Psoas muscle (tissue), 8 donors: ENCODE results near the gene TULP4. TPM values are rescaled to one million over a fixed set of nuclear protein-coding genes. Genes with fewer than 3 reads are reported as not detected.

ENCODE experiments used
- ATAC-seq, 4 donors: fragments of 200-7000 bp; cut with Tn5 transposase; one replicate each; pipeline ENCODE4 v1.9.1; 2020; ENCODE audit warnings: moderate library complexity in 3 of 4, mild to moderate bottlenecking in 2 of 4
- DNase-seq, 2 donors: peaks; one replicate each; pipeline ENCODE4 v3.0.0-alpha.2; 2020
- H3K27ac ChIP-seq: fragments of 200-600 bp; one replicate; pipeline ENCODE4 v1.8.0; 2022
- H3K27me3 ChIP-seq, 3 donors: fragments of 200-600 bp in 1 of 3; one replicate each; pipeline versions ENCODE4 v1.6.1 to v1.8.0; 2013 to 2022; ENCODE audit warnings: low read length in 2 of 3, mild to moderate bottlenecking in 2 of 3, moderate library complexity in 1 of 3; ENCODE audit not compliant: insufficient read depth in 3 of 3
- H3K36me3 ChIP-seq, 2 donors: fragments of 200-600 bp in 1 of 2; one replicate each; pipeline versions ENCODE4 v1.6.1 to v1.8.0; 2013 to 2022; ENCODE audit warnings: low read depth in 1 of 2, mild to moderate bottlenecking in 1 of 2, moderate library complexity in 1 of 2; ENCODE audit not compliant: insufficient read depth in 1 of 2
- H3K4me1 ChIP-seq: fragments of 200-600 bp; one replicate; pipeline ENCODE4 v1.8.0; 2022
- H3K4me3 ChIP-seq: fragments of 200-600 bp; one replicate; pipeline ENCODE4 v1.8.0; 2022; ENCODE audit warnings: mild to moderate bottlenecking
- H3K9me3 ChIP-seq: fragments of 200-600 bp; one replicate; pipeline ENCODE4 v1.8.0; 2022
- WGBS, 3 donors: extraction: QIAGEN DNeasy Blood & Tissue Kit; methylation state at CpG; one replicate each; pipeline versions ENCODE4 v1.1.6 to v1.1.7; 2013; 5-methylcytosine and 5-hydroxymethylcytosine counted together
- intact Hi-C, 2 donors: fragments of 100-400 bp; cut with DNase I; formaldehyde crosslinking; loops; one replicate each; pipeline versions ENCODE4 v1.11.0 to v1.14.2; 2022
- polyA plus RNA-seq, 3 donors: library from polyadenylated mRNA; stranded (reverse); fragments of 200-250 nt; gene quantifications; one replicate each; pipeline ENCODE4 v1.2.3, GENCODE V29; 2013
- total RNA-seq, 4 donors: library from RNA; stranded (reverse); fragmentation: NEBNext Ultra II Directional in 2 of 4; extraction: Animal tissue kit (Norgen Biotek cat#: 25700) in 2 of 4; gene quantifications; one replicate each; pipeline versions ENCODE4 v1.2.1 to v1.2.4, GENCODE V29; 2021 to 2023
- TF ChIP-seq, protein P1 (sequence below): fragments of 200-600 bp; IDR thresholded peaks from one replicate; pipeline ENCODE4 v1.8.0; 2022; ENCODE audit warnings: antibody characterized with exemption
- donor health status: healthy with polysubstance abuse.
- donor health status: DM: no; HTN: no; CAD: no; lungs with moderate emphysema.
- donor health status: Bipolar disorder and iron deficiency.
- donor health status: healthy.
- donor health status: DM: yes; HTN: yes; CAD: no.
- donor health status: DM: no; HTN: no; CAD: no.
- donor health status: DM: no; HTN: no; CAD: no.
- donor health status: DM: yes; HTN: yes; CAD: no.

TULP4 gene
- total and polyA plus RNA-seq, 7 donors, result 2.2 to 103 (median 63.2) TPM

DNA sequence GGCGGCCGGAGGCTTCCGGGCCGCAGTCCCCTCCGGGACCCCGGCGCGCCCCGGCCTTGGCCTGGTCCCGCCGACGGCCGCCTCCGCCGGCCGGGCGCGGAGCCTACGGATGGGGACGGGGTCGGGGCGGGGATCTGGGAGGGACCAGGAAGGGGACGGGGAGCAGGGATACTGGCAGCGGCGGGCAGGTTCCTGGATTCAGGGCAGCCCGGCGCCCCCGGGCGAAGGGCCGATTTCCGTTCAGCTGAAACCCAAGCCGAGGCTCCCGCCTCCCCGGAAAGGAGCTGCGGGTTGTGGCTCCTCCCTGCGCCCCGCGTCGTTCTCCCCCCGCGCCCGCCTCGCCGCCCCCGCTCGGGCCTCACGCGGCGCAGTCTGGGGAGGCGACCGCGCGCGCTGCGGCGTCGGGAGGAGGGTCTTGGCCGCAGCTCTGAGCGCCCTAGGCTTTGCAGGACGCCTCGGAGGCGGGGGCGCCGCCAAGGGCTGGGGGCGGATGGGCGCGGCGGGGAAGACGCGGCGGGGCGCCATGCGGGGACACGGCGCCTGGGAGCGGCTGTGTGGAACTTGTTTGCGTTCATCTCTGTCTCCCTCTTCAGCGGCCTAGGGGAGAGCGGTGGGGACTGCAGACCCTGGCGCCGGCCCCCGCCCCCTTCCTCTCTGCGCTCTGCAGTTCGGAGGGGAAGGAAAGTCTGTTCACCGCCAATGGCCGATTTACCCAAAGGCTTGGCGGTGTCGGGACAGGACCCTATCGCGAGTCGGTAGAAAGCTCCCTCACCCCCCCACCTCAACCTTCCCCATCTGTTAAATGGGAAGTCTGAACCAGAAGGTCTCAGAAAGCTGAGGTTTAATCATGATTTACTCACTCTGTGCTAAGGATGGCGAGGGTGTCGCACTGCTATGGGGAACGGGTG is 224.9 kb downstream of the TULP4 start:
- Histone ChIP-seq H3K27me3 (peaks cover 3 to 56% (median 13%) of the 10 kb centered on the region in 3 donors), H3K27ac (no peak overlapping the region), H3K4me1 (no peaks in the 10 kb centered on the region), H3K36me3 (no peaks in the 10 kb centered on the region), H3K4me3 (peak overlapping the region; percentile 63), H3K9me3 (no peaks in the 10 kb centered on the region)
- 3 to 5% (median 4%) methylated on average over 36 to 93 of the region's 94 CpGs for WGBS, 3 donors
- ATAC-seq, result peak in 2 of 4 donors; percentile 23 to 27
- no peak for DNase-seq
- intact Hi-C loops, result no loop called here
- TF ChIP-seq, protein P1, sequence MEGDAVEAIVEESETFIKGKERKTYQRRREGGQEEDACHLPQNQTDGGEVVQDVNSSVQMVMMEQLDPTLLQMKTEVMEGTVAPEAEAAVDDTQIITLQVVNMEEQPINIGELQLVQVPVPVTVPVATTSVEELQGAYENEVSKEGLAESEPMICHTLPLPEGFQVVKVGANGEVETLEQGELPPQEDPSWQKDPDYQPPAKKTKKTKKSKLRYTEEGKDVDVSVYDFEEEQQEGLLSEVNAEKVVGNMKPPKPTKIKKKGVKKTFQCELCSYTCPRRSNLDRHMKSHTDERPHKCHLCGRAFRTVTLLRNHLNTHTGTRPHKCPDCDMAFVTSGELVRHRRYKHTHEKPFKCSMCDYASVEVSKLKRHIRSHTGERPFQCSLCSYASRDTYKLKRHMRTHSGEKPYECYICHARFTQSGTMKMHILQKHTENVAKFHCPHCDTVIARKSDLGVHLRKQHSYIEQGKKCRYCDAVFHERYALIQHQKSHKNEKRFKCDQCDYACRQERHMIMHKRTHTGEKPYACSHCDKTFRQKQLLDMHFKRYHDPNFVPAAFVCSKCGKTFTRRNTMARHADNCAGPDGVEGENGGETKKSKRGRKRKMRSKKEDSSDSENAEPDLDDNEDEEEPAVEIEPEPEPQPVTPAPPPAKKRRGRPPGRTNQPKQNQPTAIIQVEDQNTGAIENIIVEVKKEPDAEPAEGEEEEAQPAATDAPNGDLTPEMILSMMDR, result no peak

DNA sequence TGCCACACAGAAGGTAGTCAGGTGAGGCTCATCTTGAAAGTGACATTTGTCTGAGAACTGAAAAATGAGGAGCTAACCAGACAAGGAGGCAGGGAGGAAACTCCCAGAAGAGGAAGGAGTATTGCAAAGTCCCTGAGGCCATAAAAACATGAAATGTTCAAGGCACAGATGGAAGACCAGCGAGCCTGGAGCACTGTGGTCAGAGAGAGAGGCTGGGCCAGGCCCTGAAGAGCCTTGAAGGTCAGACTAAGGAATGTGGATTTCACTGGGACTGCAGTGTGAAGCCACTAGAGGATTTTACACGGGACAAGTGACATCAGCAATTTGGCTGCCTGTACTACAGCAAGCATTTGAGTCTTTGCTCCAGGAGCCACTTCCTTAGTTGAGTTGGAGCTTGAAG is 226.5 kb downstream of the TULP4 start:
- H3K27ac ChIP-seq, result no peak overlapping the region
- H3K9me3 ChIP-seq, result no peaks in the 10 kb centered on the region
- 15 to 41% (median 40%) methylated on average over 2 of the region's 2 CpGs for WGBS, 3 donors
- peaks cover 3 to 54% (median 13%) of the 10 kb centered on the region in 3 donors for H3K27me3 ChIP-seq
- TF ChIP-seq, protein P1, result no peak
- ATAC-seq (no peak), DNase-seq (no peak)
- H3K4me1 ChIP-seq, result no peaks in the 10 kb centered on the region
- H3K4me3 ChIP-seq, result no peak overlapping the region
- H3K36me3 ChIP-seq, result no peaks in the 10 kb centered on the region
- intact Hi-C loops, result no loop called here

DNA sequence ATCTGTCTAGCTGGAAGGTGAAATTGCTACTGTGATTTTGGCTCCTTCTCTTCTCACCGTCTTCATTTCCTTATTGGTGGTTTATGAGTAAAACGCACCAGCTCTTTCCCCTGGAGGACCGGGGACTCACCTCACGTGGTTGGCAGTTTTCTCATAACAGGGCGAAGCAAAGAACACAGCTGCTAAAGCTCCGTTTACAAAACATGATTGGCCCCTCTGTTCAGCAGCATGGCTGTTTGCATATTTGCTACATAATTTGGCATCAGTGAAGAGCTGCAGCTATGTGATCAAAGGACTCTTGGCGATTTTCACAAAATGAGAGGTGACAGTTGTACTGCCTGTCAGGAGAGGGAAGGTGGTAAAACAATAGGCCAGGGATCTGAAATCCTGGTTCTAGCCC is 227.1 kb downstream of the TULP4 start:
- Histone ChIP-seq H3K27me3 (peaks cover 3 to 52% (median 13%) of the 10 kb centered on the region in 3 donors), H3K9me3 (no peaks in the 10 kb centered on the region), H3K27ac (no peak overlapping the region), H3K4me3 (no peak overlapping the region), H3K36me3 (no peaks in the 10 kb centered on the region), H3K4me1 (no peaks in the 10 kb centered on the region)
- no peak for ATAC-seq
- TF ChIP-seq, protein P1, result no peak
- DNase-seq, result no peak
- WGBS, 3 donors, result 30 to 40% (median 31%) methylated on average over 7 of the region's 7 CpGs
- intact Hi-C loops, result no loop called here

DNA sequence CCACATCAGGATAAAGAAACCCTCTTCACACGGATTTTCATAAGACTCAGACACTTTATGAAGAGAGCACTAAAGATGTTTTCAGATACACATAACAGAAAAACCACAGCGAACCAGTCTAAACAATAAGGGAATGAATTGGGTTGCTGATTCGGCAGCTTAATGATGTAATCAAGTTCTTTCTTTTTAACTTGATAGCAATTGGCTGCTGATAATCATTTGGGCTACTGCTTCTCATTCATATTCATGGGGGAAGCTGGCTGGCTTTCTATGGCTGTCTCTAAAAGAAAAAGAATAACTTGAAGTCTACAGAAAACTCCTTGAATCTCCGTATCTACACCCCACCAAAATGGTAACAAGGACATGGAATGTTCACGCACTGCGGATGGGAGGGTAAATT is 227.6 kb downstream of the TULP4 start:
- H3K27me3 ChIP-seq, result peaks cover under 1 to 52% (median 13%) of the 10 kb centered on the region in 3 donors
- no peaks in the 10 kb centered on the region for H3K9me3 ChIP-seq
- WGBS, 3 donors, result 81 to 87% (median 83%) methylated on average over 6 of the region's 6 CpGs
- no peak overlapping the region for H3K4me3 ChIP-seq
- DNase-seq (no peak), ATAC-seq (no peak)
- no peak overlapping the region for H3K27ac ChIP-seq
- no peaks in the 10 kb centered on the region for H3K36me3 ChIP-seq
- no peaks in the 10 kb centered on the region for H3K4me1 ChIP-seq
- intact Hi-C loops, result no loop called here
- TF ChIP-seq, protein P1, result no peak
